AG04450 (cell line): ENCODE measurements around the gene TELO2. TPM values are rescaled to one million over a fixed set of nuclear protein-coding genes. Genes with fewer than 3 reads are reported as not detected.
A peak's percentile ranks its signal among the peaks of the same experiment; 100 is the strongest.

ENCODE experiments used
- CTCF ChIA-PET: fragments of 300-600, 350-600 bp; formaldehyde crosslinking; extraction: SDS; loops from one replicate; lab custom pipeline; 2022; ENCODE audit warnings: antibody characterized with exemption, inconsistent platforms; lab: Charles Lee
- POLR2A ChIA-PET: fragments of 350-600 bp; formaldehyde crosslinking; extraction: SDS; loops from one replicate; lab custom pipeline; 2021; ENCODE audit warnings: antibody characterized with exemption, inconsistent platforms; lab: Yijun Ruan, JAX
- DNase-seq: peaks from one replicate; pipeline ENCODE4 v3.0.0-alpha.2; 2011; ENCODE audit warnings: low read depth, low spot score
- H3K27ac ChIP-seq: one replicate; pipeline ENCODE4 v1.5.1; 2012; ENCODE audit warnings: low read depth, low read length, control low read depth
- H3K27me3 ChIP-seq: one replicate; pipeline ENCODE4 v1.6.0; 2012; ENCODE audit warnings: low read length; ENCODE audit not compliant: control insufficient read depth, insufficient read depth
- H3K4me3 ChIP-seq: 2 replicates; pipeline ENCODE4 v1.5.1; 2011; ENCODE audit warnings: mild to moderate bottlenecking, low read depth, low read length, control low read depth
- H3K9me3 ChIP-seq: 2 replicates; pipeline ENCODE4 v1.5.1; 2012; ENCODE audit warnings: low read length; ENCODE audit not compliant: control insufficient read depth, insufficient read depth
- polyA plus RNA-seq: library from polyadenylated mRNA; depleted of rRNA; stranded (reverse); fragments of >200 nt; gene quantifications from 2 replicates; pipeline ENCODE4 v1.2.3, GENCODE V29; 2011
- TF ChIP-seq, protein P1 (sequence below): IDR thresholded peaks from 2 replicates; pipeline ENCODE4 v1.5.1; 2011; ENCODE audit warnings: low read depth, low read length, control low read depth, inconsistent platforms

Gene TELO2
- polyA plus RNA-seq, 1 experiment: 6.2 TPM

- no peak for DNase-seq
- Histone ChIP-seq H3K4me3 (no peak overlapping the region), H3K9me3 (no peaks in the 10 kb centered on the region; the same call in 1 of the 2 replicates), H3K27ac (no peak overlapping the region), H3K27me3 (no peaks in the 10 kb centered on the region)
- TF ChIP-seq, protein P1, sequence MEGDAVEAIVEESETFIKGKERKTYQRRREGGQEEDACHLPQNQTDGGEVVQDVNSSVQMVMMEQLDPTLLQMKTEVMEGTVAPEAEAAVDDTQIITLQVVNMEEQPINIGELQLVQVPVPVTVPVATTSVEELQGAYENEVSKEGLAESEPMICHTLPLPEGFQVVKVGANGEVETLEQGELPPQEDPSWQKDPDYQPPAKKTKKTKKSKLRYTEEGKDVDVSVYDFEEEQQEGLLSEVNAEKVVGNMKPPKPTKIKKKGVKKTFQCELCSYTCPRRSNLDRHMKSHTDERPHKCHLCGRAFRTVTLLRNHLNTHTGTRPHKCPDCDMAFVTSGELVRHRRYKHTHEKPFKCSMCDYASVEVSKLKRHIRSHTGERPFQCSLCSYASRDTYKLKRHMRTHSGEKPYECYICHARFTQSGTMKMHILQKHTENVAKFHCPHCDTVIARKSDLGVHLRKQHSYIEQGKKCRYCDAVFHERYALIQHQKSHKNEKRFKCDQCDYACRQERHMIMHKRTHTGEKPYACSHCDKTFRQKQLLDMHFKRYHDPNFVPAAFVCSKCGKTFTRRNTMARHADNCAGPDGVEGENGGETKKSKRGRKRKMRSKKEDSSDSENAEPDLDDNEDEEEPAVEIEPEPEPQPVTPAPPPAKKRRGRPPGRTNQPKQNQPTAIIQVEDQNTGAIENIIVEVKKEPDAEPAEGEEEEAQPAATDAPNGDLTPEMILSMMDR: no peak
- POLR2A ChIA-PET: no interaction called here
- CTCF ChIA-PET: no interaction called here
These were observed 48.4 kb downstream of the TELO2 start for GRCh38 chr16:1541293-1542165.

- ChIA-PET CTCF (no interaction called here), POLR2A (no interaction called here)
- DNase-seq: no peak
- Histone ChIP-seq H3K9me3 (no peaks in the 10 kb centered on the region; the same call in 1 of the 2 replicates), H3K27me3 (no peaks in the 10 kb centered on the region), H3K4me3 (no peak overlapping the region), H3K27ac (no peak overlapping the region)
- TF ChIP-seq, protein P1: no peak
These were observed 49.0 kb downstream of the TELO2 start for GRCh38 chr16:1542166-1542500.

DNA sequence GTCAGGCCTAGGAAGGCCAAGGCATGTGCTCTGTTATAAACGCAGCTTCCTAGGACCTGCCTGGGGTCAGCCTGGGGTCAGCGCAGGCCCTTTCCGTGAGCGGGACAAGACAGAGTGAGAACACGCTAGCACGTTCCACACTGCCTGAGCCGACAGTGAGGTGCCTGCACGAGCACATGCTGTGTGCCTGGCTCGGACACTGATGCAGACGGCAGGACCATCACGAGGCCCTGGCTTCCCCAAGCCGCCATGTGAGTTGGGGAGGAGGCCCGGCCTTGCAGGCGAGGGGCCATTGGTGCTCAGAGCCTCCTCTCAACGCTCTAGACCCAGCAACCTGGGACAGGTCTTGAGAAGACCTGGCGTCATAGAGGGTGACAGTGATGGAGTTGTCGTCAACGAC lies 49.4 kb downstream of the TELO2 start:
- Histone ChIP-seq H3K27ac (no peak overlapping the region), H3K4me3 (no peak overlapping the region), H3K9me3 (no peaks in the 10 kb centered on the region; the same call in 1 of the 2 replicates), H3K27me3 (no peaks in the 10 kb centered on the region)
- CTCF ChIA-PET: no interaction called here
- TF ChIP-seq, protein P1: no peak
- POLR2A ChIA-PET: no interaction called here
- no peak for DNase-seq

GRCh38 chr16:1543085-1543896 lies 50.1 kb downstream of the TELO2 start:
- Histone ChIP-seq H3K27me3 (no peaks in the 10 kb centered on the region), H3K27ac (peak overlapping the region; percentile 39), H3K9me3 (no peaks in the 10 kb centered on the region; the same call in 1 of the 2 replicates), H3K4me3 (no peak overlapping the region)
- ChIA-PET CTCF (no interaction called here), POLR2A (no interaction called here)
- DNase-seq: no peak
- TF ChIP-seq, protein P1: no peak
